ENCODE data around the gene EPC2. TPM values are rescaled to one million over a fixed set of nuclear protein-coding genes. Genes with fewer than 3 reads are reported as not detected.

The EPC2 gene
- total RNA-seq, 1 donor from 2014 or later: 52.1 TPM

- no peak overlapping the region for H3K4me3 Mint-ChIP-seq
- POLR2A ChIA-PET: no interaction called here
Observed at GRCh38 chr2:148720501-148721001, 76.0 kb downstream of the EPC2 start.

GRCh38 chr2:148721520-148721931 is 77.0 kb downstream of the EPC2 start:
- Mint-ChIP-seq H3K4me3 (no peak overlapping the region), H3K36me3 (ENCODE audit: low read depth) (peaks cover 31% of the 10 kb centered on the region), H3K9me3 (no peaks in the 10 kb centered on the region), H3K27me3 (no peaks in the 10 kb centered on the region), H3K27ac (no peak overlapping the region), H3K4me1 (peaks cover 92% of the 10 kb centered on the region)
- intact Hi-C loops (cut with micrococcal nuclease): no loop called here
- DNase-seq (no peak), ATAC-seq (ENCODE audit: low read depth) (no peak)
- CTCF ChIA-PET: no interaction called here
- POLR2A ChIA-PET: no interaction called here
- no peak for TF ChIP-seq CTCF (IDR thresholded peaks at IDR 0.05)

More at GRCh38 chr2:148720501-148721001, 76.0 kb downstream of the EPC2 start:
- CTCF ChIA-PET: no interaction called here
- intact Hi-C loops (cut with micrococcal nuclease): no loop called here
- Mint-ChIP-seq H3K36me3 (ENCODE audit: low read depth) (peaks cover 28% of the 10 kb centered on the region), H3K4me1 (peaks cover 92% of the 10 kb centered on the region), H3K9me3 (no peaks in the 10 kb centered on the region), H3K27ac (no peak overlapping the region), H3K27me3 (no peaks in the 10 kb centered on the region)
- DNase-seq (no peak), ATAC-seq (ENCODE audit: low read depth) (no peak)
- no peak for TF ChIP-seq CTCF (IDR thresholded peaks at IDR 0.05)

GRCh38 chr2:148721991-148722777 is 77.6 kb downstream of the EPC2 start:
- no peaks in the 10 kb centered on the region for H3K27me3 Mint-ChIP-seq
- TF ChIP-seq CTCF (IDR thresholded peaks at IDR 0.05): no peak
- H3K27ac Mint-ChIP-seq: no peak overlapping the region
- peaks cover 37% of the 10 kb centered on the region for H3K36me3 Mint-ChIP-seq (ENCODE audit: low read depth)
- intact Hi-C loops (cut with micrococcal nuclease): loop anchor here (2.0 kb wide), 1 partner anchor 17 kb away; no protein-coding TSS in a partner anchor
- DNase-seq (no peak), ATAC-seq (ENCODE audit: low read depth) (no peak)
- H3K9me3 Mint-ChIP-seq: peaks cover 2% of the 10 kb centered on the region
- H3K4me3 Mint-ChIP-seq: no peak overlapping the region
- POLR2A ChIA-PET: no interaction called here
- CTCF ChIA-PET: no interaction called here
- peaks cover 92% of the 10 kb centered on the region for H3K4me1 Mint-ChIP-seq

GRCh38 chr2:148725564-148725963 is 81.0 kb downstream of the EPC2 start:
- TF ChIP-seq CTCF (IDR thresholded peaks at IDR 0.05): no peak
- Mint-ChIP-seq H3K9me3 (peaks cover 2% of the 10 kb centered on the region), H3K27ac (no peak overlapping the region), H3K4me1 (peaks cover 70% of the 10 kb centered on the region), H3K4me3 (no peak overlapping the region), H3K27me3 (no peaks in the 10 kb centered on the region), H3K36me3 (ENCODE audit: low read depth) (peaks cover 21% of the 10 kb centered on the region)
- CTCF ChIA-PET: no interaction called here
- POLR2A ChIA-PET: no interaction called here
- intact Hi-C loops (cut with micrococcal nuclease): no loop called here
- ATAC-seq (ENCODE audit: low read depth): no peak
- DNase-seq: no peak

GRCh38 chr2:148726228-148726627 is 81.7 kb downstream of the EPC2 start:
- ChIA-PET POLR2A (no interaction called here), CTCF (no interaction called here)
- peaks cover 19% of the 10 kb centered on the region for H3K36me3 Mint-ChIP-seq (ENCODE audit: low read depth)
- DNase-seq: no peak
- no peak for TF ChIP-seq CTCF (IDR thresholded peaks at IDR 0.05)
- peaks cover 2% of the 10 kb centered on the region for H3K9me3 Mint-ChIP-seq
- H3K27me3 Mint-ChIP-seq: no peaks in the 10 kb centered on the region
- no peak overlapping the region for H3K4me3 Mint-ChIP-seq
- ATAC-seq (ENCODE audit: low read depth): no peak
- intact Hi-C loops (cut with micrococcal nuclease): no loop called here
- no peak overlapping the region for H3K27ac Mint-ChIP-seq
- peaks cover 68% of the 10 kb centered on the region for H3K4me1 Mint-ChIP-seq

All from activated B cell treated with CpG ODN at 0.5 μM for 24 hours (primary cell).